ENCODE measurements around the gene KLHL12.

KLHL12 gene

GRCh38 chr1:202926581-202927491, at the start of gene KLHL12:
Gene KLHL12, minus strand, starts transcription at chr1:202927234. Its CDS starts 2,072 bp downstream, at chr1:202925162.
- peak; percentile 55 for TF ChIP-seq CTCF (IDR thresholded peaks at IDR 0.05; ENCODE audit: low read depth, low read length)
- DNase-seq (ENCODE audit: extremely low read depth, low read depth), result peak; percentile 89

GRCh38 chr1:202976633-202977032, 49.6 kb upstream of the KLHL12 start:
- TF ChIP-seq CTCF (IDR thresholded peaks at IDR 0.05; ENCODE audit: low read depth, low read length), result no peak
- DNase-seq (ENCODE audit: extremely low read depth, low read depth), result no peak

- no peak for DNase-seq (ENCODE audit: extremely low read depth, low read depth)
- no peak for TF ChIP-seq CTCF (IDR thresholded peaks at IDR 0.05; ENCODE audit: low read depth, low read length)
These were observed 47.8 kb upstream of the KLHL12 start for GRCh38 chr1:202974856-202975255.

- DNase-seq (ENCODE audit: extremely low read depth, low read depth), result no peak
- TF ChIP-seq CTCF (IDR thresholded peaks at IDR 0.05; ENCODE audit: low read depth, low read length), result no peak
These were observed 45.0 kb upstream of the KLHL12 start for GRCh38 chr1:202972046-202972445.

GRCh38 chr1:202968895-202969295, 41.9 kb upstream of the KLHL12 start:
- DNase-seq (ENCODE audit: extremely low read depth, low read depth), result no peak
- peak; percentile 73 for TF ChIP-seq CTCF (IDR thresholded peaks at IDR 0.05; ENCODE audit: low read depth, low read length)

GRCh38 chr1:202968351-202968750, 41.3 kb upstream of the KLHL12 start:
- DNase-seq (ENCODE audit: extremely low read depth, low read depth), result no peak
- no peak for TF ChIP-seq CTCF (IDR thresholded peaks at IDR 0.05; ENCODE audit: low read depth, low read length)

- no peak for TF ChIP-seq CTCF (IDR thresholded peaks at IDR 0.05; ENCODE audit: low read depth, low read length)
- no peak for DNase-seq (ENCODE audit: extremely low read depth, low read depth)
These were observed 40.7 kb upstream of the KLHL12 start for GRCh38 chr1:202967684-202968281.

Measured in AG09319 (cell line).